ENCODE results near the gene GLIS1. TPM values are rescaled to one million over a fixed set of nuclear protein-coding genes. Genes with fewer than 3 reads are reported as not detected.

The GLIS1 gene
- total RNA-seq, 1 experiment from 2014 or later: 0.13 TPM

GRCh38 chr1:53525595-53525994 is 213.4 kb downstream of the GLIS1 start:
- no peaks in the 10 kb centered on the region for H3K4me1 ChIP-seq (ENCODE audit: insufficient read depth, low read length, poor library complexity, severe bottlenecking)
- no peak for DNase-seq (ENCODE audit: low spot score)
- H3K27me3 ChIP-seq (replicated peaks; ENCODE audit: insufficient read depth, low read depth, low read length, poor library complexity): no peaks in the 10 kb centered on the region
- no peak overlapping the region for H3K4me3 ChIP-seq (ENCODE audit: low read depth, low read length, poor library complexity, severe bottlenecking)
- BruUV-seq (replicated peaks): no TSS peak
- H3K36me3 ChIP-seq (ENCODE audit: insufficient read depth, low read length, poor library complexity, severe bottlenecking): no peaks in the 10 kb centered on the region
- TF ChIP-seq, protein P1, sequence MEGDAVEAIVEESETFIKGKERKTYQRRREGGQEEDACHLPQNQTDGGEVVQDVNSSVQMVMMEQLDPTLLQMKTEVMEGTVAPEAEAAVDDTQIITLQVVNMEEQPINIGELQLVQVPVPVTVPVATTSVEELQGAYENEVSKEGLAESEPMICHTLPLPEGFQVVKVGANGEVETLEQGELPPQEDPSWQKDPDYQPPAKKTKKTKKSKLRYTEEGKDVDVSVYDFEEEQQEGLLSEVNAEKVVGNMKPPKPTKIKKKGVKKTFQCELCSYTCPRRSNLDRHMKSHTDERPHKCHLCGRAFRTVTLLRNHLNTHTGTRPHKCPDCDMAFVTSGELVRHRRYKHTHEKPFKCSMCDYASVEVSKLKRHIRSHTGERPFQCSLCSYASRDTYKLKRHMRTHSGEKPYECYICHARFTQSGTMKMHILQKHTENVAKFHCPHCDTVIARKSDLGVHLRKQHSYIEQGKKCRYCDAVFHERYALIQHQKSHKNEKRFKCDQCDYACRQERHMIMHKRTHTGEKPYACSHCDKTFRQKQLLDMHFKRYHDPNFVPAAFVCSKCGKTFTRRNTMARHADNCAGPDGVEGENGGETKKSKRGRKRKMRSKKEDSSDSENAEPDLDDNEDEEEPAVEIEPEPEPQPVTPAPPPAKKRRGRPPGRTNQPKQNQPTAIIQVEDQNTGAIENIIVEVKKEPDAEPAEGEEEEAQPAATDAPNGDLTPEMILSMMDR (conservative IDR thresholded peaks at IDR 0.05; ENCODE audit: low read depth, low read length): no peak
- TF ChIP-seq EZH2 (IDR thresholded peaks at IDR 0.05; ENCODE audit: borderline replicate concordance, low read depth, low read length, poor library complexity, severe bottlenecking): no peak
- intact Hi-C loops (cut with micrococcal nuclease; ENCODE audit: unreplicated experiment): no loop called here
- ChIA-PET CTCF (no interaction called here), POLR2A (ENCODE audit: low non-redundant PET) (no interaction called here)
- H3K27ac ChIP-seq (ENCODE audit: low read depth, low read length, poor library complexity, severe bottlenecking): no peak overlapping the region
- H3K9me3 ChIP-seq (ENCODE audit: low read depth, low read length, poor library complexity, severe bottlenecking): no peaks in the 10 kb centered on the region

- Histone ChIP-seq H3K9me3 (ENCODE audit: low read depth, low read length, poor library complexity, severe bottlenecking) (no peaks in the 10 kb centered on the region), H3K27ac (ENCODE audit: low read depth, low read length, poor library complexity, severe bottlenecking) (no peak overlapping the region), H3K27me3 (replicated peaks; ENCODE audit: insufficient read depth, low read depth, low read length, poor library complexity) (no peaks in the 10 kb centered on the region), H3K36me3 (ENCODE audit: insufficient read depth, low read length, poor library complexity, severe bottlenecking) (no peaks in the 10 kb centered on the region), H3K4me3 (ENCODE audit: low read depth, low read length, poor library complexity, severe bottlenecking) (no peak overlapping the region), H3K4me1 (ENCODE audit: insufficient read depth, low read length, poor library complexity, severe bottlenecking) (no peaks in the 10 kb centered on the region)
- TF ChIP-seq EZH2 (IDR thresholded peaks at IDR 0.05; ENCODE audit: borderline replicate concordance, low read depth, low read length, poor library complexity, severe bottlenecking): no peak
- TF ChIP-seq, protein P1 (conservative IDR thresholded peaks at IDR 0.05; ENCODE audit: low read depth, low read length): no peak
- intact Hi-C loops (cut with micrococcal nuclease; ENCODE audit: unreplicated experiment): no loop called here
- CTCF ChIA-PET: no interaction called here
- BruUV-seq (replicated peaks): no TSS peak
- DNase-seq (ENCODE audit: low spot score): no peak
- POLR2A ChIA-PET (ENCODE audit: low non-redundant PET): no interaction called here
These were observed 214.3 kb downstream of the GLIS1 start for GRCh38 chr1:53524428-53525375.

DNA sequence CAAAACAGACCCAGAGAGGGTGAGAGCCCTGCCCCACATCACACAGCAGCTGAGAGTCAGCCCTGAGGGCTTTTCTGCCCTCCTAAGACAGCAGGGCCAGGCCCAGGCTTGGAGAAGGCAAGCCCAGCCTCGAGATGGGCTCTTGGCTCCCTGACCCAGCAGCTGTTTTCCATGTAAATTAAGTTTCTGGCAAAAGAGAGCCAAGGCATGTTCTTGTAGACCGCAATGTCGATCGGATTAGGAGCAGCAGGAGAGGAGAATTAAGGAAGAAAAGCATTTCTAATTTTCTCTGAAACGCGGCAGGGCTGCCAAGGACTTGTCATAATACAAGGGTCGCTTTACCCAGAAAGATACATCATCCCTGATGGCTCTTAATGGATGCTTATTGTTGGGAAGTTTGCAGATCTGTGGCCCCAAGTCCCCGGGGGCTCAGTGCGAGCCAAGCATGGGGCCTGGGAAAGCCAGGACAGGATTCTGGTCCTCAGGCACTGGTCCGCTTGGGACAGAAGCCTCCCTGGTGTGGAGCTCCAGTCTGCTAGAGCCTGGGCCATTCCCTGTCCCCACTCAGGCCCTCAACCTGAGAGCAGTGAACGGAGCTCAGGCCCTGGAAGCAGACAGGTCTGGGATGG is 216.9 kb downstream of the GLIS1 start:
- intact Hi-C loops (cut with micrococcal nuclease; ENCODE audit: unreplicated experiment): no loop called here
- Histone ChIP-seq H3K9me3 (ENCODE audit: low read depth, low read length, poor library complexity, severe bottlenecking) (no peaks in the 10 kb centered on the region), H3K27ac (ENCODE audit: low read depth, low read length, poor library complexity, severe bottlenecking) (no peak overlapping the region), H3K36me3 (ENCODE audit: insufficient read depth, low read length, poor library complexity, severe bottlenecking) (no peaks in the 10 kb centered on the region), H3K27me3 (replicated peaks; ENCODE audit: insufficient read depth, low read depth, low read length, poor library complexity) (no peaks in the 10 kb centered on the region), H3K4me3 (ENCODE audit: low read depth, low read length, poor library complexity, severe bottlenecking) (no peak overlapping the region), H3K4me1 (ENCODE audit: insufficient read depth, low read length, poor library complexity, severe bottlenecking) (no peaks in the 10 kb centered on the region)
- POLR2A ChIA-PET (ENCODE audit: low non-redundant PET): no interaction called here
- DNase-seq (ENCODE audit: low spot score): peak; percentile 12
- CTCF ChIA-PET: interaction anchor here (0.7 kb wide), 1 partner anchor 414 kb away, joined by 3 read pairs; no protein-coding TSS in a partner anchor
- TF ChIP-seq, protein P1 (conservative IDR thresholded peaks at IDR 0.05; ENCODE audit: low read depth, low read length): no peak
- TF ChIP-seq EZH2 (IDR thresholded peaks at IDR 0.05; ENCODE audit: borderline replicate concordance, low read depth, low read length, poor library complexity, severe bottlenecking): no peak
- no TSS peak for BruUV-seq (replicated peaks)

Measured in A673 (cell line).